ENCODE results near the gene SP1. TPM values are rescaled to one million over a fixed set of nuclear protein-coding genes. Genes with fewer than 3 reads are reported as not detected.
"Not testable (repeated sequence)": the region's sequence is repeated elsewhere in the genome, so short reads cannot be mapped to it uniquely, and the experiment has no call there.

SP1 gene
- total and polyA plus RNA-seq, 2 of the 4 experiments (the other 2 are of a cell fraction) = 19.7 to 53.6 TPM

GRCh38 chr12:53374277-53374676 lies 5.7 kb upstream of the SP1 start:
- 93% methylated on average over 3 of the region's 14 CpGs; no CpG with 5 or more reads in 1 of the 2 experiments for WGBS, 2 experiments (ENCODE audit: extremely low coverage in 2 of 2, insufficient read length in 1 of 2)
- H3K9me3 ChIP-seq (ENCODE audit: control insufficient read depth, insufficient read depth, low read length); H4K5ac ChIP-seq (ENCODE audit: low read depth, low read length); H2BK5ac ChIP-seq (ENCODE audit: low read depth, low read length, poor library complexity, severe bottlenecking); CTCF ChIA-PET; H3K56ac ChIP-seq (ENCODE audit: extremely low read depth, insufficient read depth, low read length); DNase-seq; H3K79me1 ChIP-seq (ENCODE audit: low read depth in 1 of 2, low read length in 2 of 2); H3K27me3 ChIP-seq (ENCODE audit: control insufficient read depth, insufficient read depth, low read length); H3K27ac ChIP-seq (ENCODE audit: insufficient read depth, low read length); H3K9ac ChIP-seq (ENCODE audit: low read depth, low read length); H4K8ac ChIP-seq (ENCODE audit: low read depth in 2 of 2, low read length in 2 of 2); in situ Hi-C loops (cut with MboI; ENCODE audit: low sequenced_read_pairs); H3K4me3 ChIP-seq (ENCODE audit: insufficient read depth, low read depth, low read length); ATAC-seq (ENCODE audit: low read depth); H4K20me1 ChIP-seq (ENCODE audit: insufficient read depth, low read length); H2BK15ac ChIP-seq (ENCODE audit: low read depth, low read length); intact Hi-C loops (cut with micrococcal nuclease); H2AK9ac ChIP-seq (replicated peaks; ENCODE audit: low read depth, low read length, poor library complexity); H3K23ac ChIP-seq (ENCODE audit: low read depth, low read length); H2AFZ ChIP-seq (replicated peaks; ENCODE audit: low read length, poor library complexity); H3K4ac ChIP-seq (ENCODE audit: low read depth, low read length); H3K36me3 ChIP-seq (ENCODE audit: control insufficient read depth, insufficient read depth, low read length); BruUV-seq (replicated peaks); H2AK5ac ChIP-seq (ENCODE audit: low read depth, low read length); H3K18ac ChIP-seq (ENCODE audit: low read depth, low read length); dilution Hi-C loops (cut with HindIII; ENCODE audit: low sequenced_read_pairs, unreplicated experiment); H4K91ac ChIP-seq (ENCODE audit: insufficient read depth, low read depth, low read length); H2BK120ac ChIP-seq (ENCODE audit: low read depth, low read length); POLR2A ChIA-PET (ENCODE audit: unreplicated experiment); H3K4me2 ChIP-seq (ENCODE audit: low read depth, low read length); H2BK20ac ChIP-seq (ENCODE audit: low read depth, low read length): not testable (repeated sequence)
- peaks cover 11% of the 10 kb centered on the region; the same call in 1 of the 2 replicates for H3K9me1 ChIP-seq (ENCODE audit: insufficient read depth, low read length)
- peaks cover 17% of the 10 kb centered on the region for H3K4me1 ChIP-seq (ENCODE audit: control insufficient read depth, insufficient read depth, low read length)
- H3K14ac ChIP-seq (replicated peaks; ENCODE audit: low read depth, low read length) = 0 out of 2 replicates have a peak overlapping the region, but pooled peaks have one; percentile 21

Measured in IMR-90 (cell line).